Activated CD8-positive, alpha-beta memory T cell treated with anti-CD3 and anti-CD28 coated beads, Interleukin-2, amount 50 U/mL, for 24 hours (primary cell): ENCODE measurements around the gene RANBP17.

ENCODE experiments used
- DNase-seq: peaks from one replicate; pipeline ENCODE4 v3.0.0-alpha.2; 2020; ENCODE audit errors: extremely low read depth

Gene RANBP17

DNA sequence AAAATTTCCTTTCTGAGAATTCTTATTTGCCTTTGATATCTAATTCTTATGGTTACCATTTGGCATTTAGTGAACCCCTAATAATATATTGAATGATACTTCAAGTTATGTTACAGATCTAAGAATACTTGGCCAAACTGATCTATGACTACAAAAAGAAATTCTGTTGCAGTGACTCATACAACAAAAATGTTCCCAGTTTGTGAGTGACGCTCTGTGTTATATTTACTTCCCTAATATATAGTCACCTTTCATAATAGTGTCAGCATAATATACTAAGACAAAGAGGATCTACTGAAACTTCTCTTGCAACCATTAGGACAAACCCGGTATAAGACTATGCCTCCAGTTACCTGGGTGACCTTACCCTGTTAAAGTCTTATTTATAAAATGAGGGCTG, 230.4 kb downstream of the RANBP17 start:
- DNase-seq = no peak

DNA sequence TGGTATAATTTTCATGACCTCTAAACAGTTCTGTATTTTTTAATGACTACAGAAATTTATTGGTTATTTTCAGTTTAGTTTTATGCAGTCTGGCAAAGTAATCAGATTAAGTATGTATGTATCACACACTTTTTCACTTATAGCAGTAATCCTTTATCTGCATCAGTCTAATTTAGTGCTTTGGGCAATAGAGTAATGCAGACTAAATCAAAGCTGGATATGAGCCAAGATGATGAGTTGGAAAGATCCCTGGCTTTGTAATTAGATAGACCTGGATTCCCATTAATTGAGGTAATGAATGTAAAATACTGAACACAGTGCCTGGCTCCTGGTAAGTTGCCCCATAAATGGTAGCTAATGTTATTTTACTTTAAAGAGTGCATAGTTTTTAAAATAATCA, 231.8 kb downstream of the RANBP17 start:
- no peak for DNase-seq

DNA sequence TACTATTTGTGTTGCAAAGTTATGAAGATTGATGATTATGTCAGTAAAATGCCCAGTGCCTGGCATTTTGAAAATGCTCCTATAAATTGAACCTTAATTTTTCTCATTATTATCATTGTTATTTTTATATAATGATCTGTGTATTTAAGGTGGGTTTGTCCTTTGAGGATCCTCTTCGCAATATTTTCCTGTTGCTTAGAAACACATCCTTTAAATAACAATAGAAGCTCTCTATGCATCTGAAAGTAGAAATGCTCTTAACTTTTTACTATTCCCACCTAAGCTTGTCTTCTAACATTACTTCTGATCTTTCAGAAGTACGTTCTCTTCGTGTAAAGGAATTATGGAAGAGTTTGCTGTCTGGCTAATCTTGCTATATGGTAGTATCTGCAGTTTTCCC, 232.5 kb downstream of the RANBP17 start:
- DNase-seq = no peak

DNA sequence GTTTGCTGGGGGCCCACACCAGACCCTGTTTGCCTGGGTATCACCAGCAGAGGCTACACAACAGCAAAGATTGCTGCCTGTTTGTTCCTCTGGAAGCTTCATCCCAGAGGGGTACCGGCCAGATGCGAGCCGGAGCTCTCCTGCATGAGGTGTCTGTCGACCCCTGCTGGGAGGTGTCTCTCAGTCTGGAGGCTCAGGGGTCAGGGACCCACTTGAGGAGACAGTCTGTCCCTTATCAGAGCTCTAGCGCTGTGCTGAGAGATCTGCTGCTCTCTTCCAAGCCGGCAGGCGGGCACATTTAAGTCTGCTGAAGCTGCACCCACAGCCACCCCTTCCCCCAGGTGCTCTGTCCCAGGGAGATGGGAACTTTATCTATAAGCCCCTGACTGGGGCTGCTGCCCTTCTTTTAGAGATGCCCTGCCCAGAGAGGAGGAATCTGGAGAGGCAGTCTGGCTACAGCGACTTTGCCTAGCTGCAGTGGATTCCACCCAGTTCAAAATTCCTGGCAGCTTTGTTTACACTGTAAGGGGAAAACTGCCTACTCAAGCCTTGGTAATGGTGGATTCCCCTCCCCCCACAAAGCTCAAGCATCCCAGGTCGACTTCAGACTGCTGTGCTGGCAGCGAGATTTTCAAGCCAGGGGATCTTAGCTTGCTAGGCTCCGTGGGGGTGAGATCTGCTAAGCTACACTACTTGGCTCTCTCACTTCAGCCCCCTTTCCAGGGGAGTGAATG, 241.2 kb downstream of the RANBP17 start:
- no peak for DNase-seq

DNA sequence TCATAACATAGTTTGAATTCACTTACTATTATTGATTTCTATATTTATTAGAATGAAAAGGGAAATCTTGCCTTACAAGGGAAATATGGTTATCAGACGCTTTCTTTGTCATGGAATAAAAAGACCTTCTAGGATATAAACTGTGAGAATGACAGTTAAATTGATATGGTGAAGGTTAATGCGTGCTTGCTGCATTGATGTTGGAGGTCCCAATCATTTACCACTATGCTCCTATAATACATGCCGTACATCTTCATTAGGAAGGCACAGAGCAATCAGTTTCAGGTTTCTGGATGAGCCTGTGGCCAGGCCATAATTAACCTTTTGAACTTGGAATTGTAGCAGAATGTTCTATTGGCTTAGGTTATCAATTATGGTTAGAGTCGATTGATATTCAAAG, 245.9 kb downstream of the RANBP17 start:
- DNase-seq = no peak

DNA sequence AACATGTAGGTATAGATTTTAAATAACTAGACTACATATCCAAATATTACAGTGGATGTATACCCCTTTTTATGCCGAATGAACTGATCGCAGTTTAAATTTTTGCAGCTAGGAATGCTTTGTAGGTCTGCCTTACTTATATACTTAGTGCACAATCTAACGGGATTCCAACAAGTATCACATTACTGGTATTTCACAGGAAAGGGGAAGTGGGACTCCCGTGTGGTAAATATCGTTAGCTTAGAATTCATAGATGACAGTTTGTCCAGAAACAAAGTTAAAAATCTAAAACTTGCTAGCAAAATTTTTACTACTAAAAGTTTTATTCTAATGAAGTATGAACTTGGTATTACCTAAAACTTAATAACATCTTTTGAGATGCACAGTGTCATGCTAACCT, 253.7 kb downstream of the RANBP17 start:
- no peak for DNase-seq

DNA sequence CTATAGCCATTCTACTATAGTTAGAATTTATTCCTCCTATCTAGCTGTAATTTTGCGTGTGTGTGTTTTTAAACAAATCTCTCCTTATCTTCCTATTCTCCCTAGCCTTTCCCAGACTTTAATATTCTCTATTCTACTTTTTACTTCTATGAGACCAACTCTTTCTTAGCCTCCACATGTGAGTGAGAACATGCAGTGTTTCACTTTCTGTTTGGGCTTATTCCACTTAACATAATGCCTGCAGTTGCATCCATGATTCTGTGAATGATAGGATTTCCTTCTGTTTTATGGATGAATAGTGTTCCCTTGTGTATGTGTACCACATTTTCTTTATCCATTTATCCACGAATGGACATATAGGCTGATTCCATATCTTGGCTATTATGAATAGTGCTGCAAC, 254.9 kb downstream of the RANBP17 start:
- no peak for DNase-seq

DNA sequence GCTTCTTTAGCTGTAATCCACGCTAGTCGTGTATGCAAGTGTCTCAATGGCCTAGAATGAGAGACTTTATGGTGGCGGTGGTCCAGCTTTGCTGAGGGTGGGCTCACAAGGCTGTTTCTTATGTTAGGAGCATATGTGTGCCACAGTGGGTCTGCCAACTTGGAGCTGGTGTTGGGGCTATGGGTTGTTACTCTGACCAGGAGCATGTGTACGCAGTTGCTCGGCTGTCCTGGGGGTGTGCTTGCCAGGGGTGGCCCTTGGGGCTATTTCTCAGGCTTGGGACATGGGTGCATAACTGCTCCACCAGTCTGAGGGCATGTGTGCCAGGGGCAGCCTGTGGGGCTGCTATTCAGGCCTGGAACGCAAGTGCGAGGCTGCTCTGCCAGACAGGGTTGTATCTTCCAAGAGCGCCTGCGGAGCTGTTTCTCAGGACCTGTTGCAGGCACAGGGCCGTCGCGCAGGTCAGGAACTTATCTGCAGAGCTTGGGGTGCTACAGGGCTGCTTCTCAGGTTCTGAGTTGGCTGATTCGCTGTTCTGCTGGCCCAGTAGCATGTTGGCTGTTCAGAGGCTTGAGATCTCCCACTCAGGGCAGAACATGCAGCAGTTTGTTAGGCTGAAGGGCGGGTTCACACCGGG, 259.3 kb downstream of the RANBP17 start:
- no peak for DNase-seq

DNA sequence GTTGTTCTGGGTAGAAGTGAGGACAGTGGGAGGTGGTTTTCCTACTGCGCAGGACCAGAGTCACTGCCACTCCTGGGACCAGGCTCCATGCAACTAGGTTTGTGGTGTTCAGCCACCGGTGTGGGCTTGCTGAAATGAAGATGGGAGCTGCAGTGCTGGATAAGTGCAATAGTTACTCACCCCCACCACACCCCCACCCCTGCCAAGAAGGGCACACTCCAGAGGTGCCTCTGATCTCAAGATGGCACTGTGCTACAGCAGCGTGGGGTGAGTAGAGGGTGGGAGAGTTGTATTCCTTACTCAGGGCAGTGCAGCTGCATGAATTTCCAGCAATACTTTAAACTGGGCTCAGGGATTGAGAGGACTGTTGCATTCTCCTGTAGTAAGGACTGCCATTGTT, 259.8 kb downstream of the RANBP17 start:
- DNase-seq = no peak

DNA sequence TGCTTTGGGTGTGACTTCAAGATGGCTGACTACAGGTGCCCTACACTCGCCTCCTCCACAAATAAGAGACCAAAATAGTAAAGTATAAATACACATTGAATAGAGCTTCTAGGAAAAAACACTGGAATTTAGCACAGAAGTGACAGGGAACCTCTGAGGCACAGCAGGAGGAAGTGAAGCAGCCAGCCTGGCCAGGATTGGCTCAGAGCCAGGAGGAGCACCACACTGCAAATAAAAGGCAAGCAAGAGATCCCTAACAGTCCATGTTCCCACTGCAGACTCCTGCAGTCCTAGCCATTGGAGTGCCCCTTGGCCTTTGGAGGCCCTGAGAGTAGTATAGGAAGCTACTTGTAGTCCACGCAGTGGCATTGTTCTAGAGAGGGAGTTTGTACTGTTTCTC, 260.6 kb downstream of the RANBP17 start:
- DNase-seq = no peak

DNA sequence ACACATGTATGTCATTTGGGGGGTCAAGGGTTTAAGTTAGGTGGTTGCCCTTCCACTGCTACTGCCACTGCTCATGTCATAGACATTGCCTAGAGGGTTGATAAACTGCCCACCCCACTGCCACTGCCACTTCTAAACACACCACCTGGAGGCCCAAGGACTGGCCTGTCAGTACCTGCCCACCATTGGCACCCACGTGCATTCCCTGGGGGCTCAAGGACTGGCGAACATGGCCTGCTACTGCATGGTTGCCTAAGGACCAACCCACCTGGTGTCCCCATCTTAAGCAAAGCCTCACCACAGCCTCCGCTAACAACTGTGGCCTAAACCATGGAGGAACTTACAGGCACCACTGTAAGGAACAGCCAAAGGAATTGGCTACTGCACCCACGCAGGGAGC, 261.6 kb downstream of the RANBP17 start:
- DNase-seq = no peak

DNA sequence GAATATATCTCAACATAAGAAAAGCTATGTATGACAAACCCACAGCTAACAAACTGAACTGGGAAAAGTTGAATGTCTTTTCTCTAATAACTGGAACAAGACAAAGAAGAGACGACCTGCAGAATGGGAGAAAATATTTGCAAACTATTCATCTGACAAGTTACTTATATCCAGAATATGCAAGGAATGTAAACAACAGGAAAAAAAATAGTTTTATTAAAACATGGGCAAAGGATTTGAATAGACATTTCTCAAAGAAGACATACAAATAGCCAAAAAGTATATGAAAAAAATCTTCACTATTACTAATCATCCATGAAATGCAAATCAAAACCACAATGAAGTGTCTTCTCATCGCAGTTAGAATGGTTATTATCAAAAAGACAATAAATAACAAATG, 265.5 kb downstream of the RANBP17 start:
- DNase-seq = no peak

DNA sequence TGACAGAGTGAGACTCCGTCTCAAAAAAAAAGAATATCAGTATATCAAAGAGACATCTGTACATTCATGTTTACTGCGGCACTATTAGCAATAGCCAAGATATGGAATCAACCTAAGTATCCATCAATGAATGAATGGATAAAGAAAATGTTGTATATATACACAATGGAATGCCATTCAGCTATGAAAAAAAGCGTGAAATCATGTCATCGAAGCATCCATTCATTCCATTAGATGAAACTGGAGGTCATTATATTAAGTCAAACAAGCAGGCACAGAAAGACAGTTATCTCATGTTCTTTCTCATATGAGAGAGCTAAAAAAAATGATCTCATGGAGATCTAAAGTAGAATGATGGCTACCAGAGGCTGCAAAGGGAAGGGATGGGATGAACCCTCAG, 266.3 kb downstream of the RANBP17 start:
- DNase-seq = no peak

DNA sequence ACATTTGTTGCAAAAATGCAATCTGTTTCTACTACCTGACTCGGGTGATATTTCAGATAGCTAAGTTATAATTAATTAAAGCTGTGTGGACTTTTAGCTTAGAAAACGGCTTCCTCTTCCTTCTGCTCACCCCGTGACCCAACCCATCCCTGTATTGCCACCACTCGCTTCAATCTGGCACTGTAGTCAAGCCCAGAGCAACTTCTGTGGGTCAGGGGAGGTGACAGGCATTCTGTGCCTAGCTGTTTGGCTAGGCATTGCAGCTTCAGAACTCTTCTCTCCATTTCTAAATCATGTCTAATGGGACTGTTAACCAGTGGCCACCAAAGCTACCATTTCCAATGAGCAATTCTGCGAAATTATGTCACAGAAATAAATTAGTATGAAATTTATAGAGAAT, 267.5 kb downstream of the RANBP17 start:
- no peak for DNase-seq

DNA sequence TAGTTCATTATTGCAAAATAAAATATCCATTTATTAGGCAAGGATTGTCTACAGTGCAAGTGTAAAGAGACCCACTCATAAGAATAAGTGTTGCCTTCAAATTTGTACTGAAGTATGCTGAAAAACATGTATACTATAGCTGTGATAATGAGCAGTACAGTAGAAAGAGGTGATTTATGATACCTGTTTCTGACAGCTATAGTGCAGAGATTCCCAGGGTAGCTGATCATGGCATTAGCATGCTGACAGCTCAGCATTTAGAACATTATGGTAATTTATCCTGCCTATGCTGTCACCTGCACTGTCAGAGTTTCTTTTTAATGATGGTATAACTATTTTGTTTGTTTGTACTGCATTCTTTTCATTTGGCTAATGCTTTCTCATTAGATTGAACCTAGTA, 269.7 kb downstream of the RANBP17 start:
- DNase-seq = no peak

DNA sequence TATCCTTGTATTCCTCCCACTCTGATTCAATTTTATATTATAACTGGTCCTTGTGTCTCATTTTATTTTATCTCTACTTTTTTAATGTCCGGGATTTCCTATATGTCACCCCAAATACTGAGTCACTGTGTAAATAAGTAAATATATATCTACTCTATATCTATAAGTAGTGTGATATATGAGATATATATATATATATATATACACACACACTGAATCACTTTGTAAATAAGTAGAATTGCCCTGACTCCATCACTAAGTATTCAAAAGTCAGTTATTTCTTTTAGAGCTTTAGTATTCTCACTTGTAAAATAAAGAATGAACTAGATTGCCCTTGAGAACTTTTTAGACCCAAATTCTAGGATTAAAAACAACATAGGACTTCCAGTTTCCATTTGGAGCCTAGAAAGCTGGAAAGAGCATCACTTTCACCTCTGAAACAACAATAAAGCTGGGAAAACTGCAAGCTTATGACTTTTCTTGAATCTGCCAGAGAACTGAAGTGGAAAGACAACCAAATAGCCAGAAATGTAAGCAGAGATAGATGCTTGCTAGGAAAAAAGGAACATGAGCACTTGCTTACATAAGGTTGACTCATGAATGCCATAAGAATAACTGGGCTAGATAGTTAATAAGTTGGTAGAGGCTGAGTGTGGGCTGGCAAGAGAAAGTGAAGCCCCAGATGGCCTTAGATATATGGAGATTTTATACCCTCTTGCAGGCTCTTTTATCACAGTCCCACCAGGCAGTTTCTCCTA, 276.1 kb downstream of the RANBP17 start:
- no peak for DNase-seq

DNA sequence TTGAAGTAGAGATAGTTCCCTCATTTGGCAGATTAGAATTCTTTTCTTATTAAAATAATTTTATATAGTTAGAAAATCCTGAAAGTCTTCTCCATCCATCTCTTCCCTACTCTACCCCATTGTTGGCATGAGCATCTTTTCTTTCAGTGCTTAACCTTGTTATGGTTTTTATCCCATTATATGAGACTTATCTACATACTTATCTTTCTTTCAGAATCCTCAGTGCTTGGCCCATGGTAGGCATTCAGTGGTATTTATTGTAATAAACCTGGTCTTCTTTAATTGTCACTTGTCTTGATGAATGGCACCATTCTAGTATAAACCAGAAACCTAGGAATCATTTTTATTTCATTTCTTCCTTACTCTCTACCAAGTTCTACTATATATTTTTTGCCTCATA, 277.4 kb downstream of the RANBP17 start:
- DNase-seq = no peak

DNA sequence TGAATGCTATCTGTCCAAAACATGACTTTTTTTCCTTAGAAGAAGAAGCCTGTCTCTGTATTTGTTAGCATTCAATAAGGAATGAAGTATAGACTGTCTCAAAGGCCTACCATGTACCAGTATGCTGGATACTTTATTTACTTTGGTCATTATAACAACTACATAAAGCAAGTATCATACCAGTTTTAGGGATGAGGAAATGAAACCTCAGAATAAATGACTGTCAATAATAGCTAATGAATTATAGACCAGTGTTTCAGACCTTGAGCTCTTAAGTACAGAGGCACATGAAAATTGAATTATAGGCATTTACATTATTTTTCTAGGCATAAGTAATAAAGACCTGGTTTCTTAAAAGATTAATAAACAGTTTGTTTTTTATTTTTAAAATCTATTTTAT, 280.8 kb downstream of the RANBP17 start:
- no peak for DNase-seq

DNA sequence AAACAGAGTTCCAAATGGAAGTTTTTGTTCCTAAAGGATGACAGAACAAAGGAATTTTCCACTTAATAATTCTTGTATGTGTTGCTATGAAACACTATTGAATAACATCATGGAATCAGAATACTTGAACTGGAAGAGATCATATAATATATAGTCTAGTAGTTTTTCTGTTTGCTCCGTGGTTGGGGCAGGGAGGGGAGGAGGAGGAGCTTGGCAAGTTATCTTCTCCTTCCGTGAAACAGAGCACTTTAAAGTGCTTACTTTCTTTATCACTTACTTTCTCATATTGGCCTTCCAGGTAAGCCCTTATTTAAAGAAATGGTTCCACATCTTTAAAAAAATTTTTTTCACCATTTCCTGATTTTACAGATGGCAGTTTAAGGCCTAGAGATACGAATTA, 281.4 kb downstream of the RANBP17 start:
- DNase-seq = no peak

DNA sequence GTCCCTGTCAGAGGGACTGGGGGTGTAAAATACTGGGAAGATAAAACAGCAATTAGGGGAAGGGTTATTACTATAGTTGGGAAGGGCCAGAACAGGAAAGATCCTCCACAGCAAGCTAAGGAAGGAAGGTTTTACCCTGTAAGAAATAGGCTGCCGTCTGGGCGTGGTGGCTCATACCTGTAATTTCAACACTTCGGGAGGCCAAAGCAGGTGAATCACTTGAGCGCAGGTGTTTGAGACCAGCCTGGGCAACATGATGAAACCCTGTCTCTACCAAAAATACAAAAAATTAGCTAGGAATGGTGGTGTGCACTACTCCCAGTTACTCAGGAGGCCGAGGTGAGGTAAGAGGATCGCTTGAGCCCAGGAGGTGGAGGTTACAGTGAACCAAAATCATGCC, 282.1 kb downstream of the RANBP17 start:
- no peak for DNase-seq

DNA sequence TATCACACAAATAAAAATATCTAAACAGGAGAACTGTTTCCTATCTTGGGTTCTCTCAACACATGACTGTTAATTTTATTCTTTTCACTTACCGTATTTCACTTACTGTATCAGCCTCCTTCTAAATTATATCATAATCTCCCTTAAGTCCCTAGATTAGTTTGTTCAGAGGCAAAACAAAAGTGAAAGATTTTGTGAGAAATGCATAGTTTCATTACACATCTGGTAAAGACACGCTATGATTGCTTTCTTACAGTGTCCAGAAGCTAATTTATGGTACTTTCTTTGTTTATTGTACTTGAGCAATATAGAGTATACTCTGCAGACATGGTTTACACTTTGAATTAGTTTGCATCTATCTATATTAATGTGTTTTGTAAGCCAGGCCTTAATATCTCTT, 287.5 kb downstream of the RANBP17 start:
- no peak for DNase-seq

DNA sequence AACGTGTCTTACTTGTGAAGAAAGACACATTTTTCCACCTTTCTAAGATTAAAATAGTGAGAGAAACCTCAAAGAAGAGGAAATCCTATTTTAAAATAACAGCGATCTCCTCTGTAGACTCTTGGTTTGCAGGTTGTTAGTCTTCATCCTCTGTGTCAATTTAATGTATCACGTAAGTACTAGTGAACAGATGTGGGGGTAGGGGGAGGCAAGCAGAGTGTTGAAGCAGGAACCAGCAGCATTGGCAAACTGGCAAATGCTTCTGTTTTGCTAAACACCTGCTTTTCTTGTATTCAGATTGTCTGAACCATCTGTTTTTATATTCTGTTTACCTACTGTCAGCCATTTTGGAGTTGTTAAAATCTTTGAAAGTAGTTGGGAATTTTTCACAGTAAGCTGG, 288.0 kb downstream of the RANBP17 start:
- no peak for DNase-seq

DNA sequence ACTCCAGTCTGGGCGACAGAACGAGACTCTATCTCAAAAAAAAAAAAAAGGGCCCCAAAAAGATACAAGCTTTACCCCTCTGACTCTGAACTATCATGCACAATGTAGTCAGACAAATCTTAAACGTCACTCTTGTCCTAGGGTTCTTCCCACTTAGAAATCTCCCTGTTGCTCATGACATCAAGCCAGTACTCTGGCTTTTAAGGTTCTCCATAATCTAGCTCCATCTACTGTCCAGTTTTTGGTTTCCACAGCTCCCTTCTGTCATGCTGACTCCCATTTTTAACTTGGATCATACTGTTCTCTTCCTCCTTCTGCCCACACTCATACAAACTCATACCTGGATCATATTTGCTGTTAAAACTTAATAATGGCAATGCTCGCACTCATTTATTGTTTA, 290.6 kb downstream of the RANBP17 start:
- DNase-seq = no peak
